NCI-H774 (cell line): Measurements from ENCODE around the gene TTLL12.

Source experiments
- DNase-seq: peaks from one replicate; lab custom pipeline; 2025; lab: John Stamatoyannopoulos, UW

Gene TTLL12

DNA sequence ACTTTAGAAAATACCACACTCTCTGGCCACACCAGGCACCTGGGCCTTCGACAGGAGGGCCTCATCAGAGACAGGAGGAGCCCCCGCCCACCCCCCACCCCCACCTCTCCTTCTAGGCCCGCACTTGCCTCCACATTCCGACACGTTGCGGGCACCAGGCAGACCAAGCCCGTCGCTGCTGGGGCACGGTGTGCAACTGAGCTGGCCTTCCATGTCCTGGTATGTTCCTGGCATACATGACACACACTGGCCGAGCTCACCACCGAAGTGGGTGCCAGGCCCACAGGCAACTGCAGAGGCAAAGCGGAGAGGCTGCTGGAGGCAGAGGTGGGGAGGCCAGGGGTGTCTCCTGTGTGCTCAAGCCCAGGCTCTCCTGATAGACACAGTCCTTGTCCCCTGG is 27.0 kb upstream of the TTLL12 start:
- no peak for DNase-seq

DNA sequence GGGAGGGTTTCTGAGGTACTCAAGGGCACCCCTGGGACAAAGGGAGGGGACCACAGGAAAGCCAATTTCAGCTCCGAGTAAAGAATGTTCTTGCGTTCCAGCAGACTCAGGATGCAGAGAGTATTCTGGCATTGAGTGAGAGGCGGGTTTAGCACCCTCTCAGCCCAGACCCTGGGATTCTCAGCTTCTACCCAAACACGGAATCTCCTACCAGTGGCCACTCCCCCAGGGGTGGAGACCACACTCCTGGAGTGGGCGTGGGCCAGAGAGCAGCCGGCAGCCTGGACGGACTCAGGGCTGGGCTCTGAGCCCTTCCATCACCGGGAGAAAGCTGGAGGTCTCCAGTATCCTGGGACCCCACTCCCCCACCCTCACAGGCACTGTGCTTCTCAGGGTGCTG is 26.1 kb upstream of the TTLL12 start:
- DNase-seq, result no peak

DNA sequence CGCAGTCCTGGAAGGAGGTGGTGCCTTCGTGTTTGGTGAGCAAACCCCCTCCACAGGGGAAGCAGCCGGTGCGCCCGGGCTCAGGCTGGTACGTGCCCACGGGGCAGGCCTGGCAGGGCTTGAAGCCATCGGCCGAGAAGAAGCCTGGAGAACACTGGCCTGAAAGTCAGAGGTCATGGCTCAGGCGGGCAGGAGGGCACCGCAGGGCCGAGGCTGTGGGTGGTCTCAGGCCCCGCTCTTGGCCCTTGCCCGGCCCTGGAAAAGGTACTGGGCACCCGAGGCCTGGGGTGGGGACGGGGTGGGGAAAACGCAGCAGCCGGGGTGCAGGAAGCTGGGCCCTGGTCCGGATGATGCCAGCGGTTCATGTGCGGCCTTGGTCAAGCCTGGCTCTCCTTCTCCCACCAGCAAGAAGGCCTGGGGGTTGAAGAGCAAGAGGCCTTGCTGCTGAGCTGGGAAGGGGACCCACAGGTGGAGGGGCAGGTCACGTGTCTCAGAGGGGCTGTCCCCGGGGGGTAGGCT is 25.6 kb upstream of the TTLL12 start:
- no peak for DNase-seq

DNA sequence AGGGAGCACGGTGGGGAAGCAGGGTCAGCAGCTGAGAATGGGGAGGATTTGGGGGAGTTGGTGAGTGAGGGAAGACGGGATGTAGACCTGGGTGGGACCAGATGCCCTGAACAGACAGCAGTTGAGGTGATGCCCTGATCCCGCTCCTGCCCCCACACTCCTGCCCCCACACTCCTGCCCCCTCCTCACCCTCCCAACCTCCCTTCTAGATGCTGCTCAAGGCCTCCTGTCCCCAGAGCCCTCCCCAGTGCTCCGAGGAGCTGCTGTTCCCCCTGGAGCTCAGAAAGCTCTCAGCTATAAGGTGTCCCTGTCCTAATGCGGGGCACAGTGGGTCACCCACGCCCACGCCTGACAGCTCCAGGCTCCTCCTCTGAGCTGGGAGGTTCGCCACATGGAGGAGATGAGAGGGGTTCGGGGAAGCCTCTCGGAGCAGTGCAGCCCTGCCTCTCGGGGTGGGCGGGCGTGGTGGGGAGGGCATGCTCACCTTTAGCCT is 25.1 kb upstream of the TTLL12 start:
- no peak for DNase-seq

DNA sequence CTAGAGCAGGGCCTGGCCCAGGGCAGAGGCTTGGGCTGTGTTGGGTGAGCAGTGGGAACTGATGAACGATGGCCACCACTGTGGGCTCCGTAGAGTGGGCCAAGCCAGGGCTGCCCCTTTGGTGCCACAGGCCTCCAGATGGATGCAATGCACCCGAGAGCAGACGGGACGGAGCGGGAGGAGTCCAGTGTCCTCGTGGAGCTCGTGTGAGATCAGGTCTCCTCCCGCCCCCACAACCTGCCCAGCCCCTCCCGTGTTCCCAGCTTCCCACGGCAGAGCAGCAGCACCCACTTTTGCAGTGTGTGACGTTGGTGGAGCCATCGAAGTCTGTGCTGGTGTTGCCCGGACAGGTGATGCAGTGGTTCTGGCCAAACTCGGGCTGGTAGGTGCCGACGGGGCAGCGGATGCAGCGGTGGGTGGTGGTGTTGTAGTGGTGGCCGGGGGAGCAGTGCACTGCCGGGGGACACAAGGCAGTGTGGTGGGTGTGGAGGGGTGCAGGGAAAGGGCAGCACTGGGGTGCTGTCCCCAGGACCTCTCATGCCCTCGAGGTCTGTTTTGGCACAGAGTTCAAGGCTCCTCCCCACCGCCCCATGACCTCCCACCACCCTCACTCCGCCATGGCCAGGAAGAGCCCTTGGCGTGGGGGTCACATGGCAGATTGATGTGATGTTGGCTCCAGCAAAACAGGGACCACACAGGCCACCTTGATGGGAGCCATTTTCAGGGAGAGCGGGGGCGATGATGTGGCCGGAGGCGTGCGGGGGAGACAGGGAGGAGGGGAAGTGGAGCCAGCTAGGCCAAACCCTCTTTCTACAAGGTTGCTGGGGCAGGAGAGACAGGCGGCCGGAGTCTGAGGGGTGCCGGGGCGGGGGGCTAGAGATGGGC is 23.9 kb upstream of the TTLL12 start:
- DNase-seq, result no peak

DNA sequence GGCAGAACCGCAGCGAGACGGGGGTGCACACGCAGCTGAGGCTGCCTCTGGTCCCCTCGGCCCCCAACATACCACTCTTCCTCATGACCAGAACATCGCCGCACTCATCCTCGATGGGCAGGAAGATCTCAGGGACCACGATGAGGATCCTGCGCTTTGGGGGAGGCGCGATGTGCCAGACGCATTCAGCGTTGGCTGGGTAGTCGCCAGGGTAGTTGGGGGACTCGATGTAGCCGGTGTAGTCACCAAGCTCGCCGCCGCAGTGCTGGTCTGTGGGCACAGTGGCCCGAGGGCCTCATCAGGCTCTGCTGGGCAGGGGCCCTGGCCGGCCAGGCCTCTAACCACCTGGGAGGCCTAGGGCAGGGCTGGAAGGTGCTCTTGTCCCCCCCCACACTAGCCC is 23.0 kb upstream of the TTLL12 start:
- no peak for DNase-seq

DNA sequence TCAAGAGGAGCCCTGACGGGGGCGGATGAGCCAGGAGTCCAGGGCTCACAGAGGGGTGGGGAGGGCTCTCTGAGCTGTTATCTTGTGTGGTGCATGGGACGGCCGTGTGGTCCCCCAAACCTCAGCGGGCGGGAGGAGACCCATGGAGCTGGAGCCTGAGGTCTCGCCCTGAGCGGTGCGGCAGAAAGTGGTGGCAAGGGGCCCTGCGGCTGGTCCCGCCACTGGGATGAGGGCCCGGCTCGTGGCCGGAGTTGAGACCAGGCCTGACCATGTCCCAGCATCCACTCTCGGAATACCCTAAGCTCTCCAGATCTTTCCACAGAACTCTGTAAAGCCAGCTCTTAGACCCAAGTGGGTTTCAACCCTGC is 22.6 kb upstream of the TTLL12 start:
- DNase-seq, result no peak

DNA sequence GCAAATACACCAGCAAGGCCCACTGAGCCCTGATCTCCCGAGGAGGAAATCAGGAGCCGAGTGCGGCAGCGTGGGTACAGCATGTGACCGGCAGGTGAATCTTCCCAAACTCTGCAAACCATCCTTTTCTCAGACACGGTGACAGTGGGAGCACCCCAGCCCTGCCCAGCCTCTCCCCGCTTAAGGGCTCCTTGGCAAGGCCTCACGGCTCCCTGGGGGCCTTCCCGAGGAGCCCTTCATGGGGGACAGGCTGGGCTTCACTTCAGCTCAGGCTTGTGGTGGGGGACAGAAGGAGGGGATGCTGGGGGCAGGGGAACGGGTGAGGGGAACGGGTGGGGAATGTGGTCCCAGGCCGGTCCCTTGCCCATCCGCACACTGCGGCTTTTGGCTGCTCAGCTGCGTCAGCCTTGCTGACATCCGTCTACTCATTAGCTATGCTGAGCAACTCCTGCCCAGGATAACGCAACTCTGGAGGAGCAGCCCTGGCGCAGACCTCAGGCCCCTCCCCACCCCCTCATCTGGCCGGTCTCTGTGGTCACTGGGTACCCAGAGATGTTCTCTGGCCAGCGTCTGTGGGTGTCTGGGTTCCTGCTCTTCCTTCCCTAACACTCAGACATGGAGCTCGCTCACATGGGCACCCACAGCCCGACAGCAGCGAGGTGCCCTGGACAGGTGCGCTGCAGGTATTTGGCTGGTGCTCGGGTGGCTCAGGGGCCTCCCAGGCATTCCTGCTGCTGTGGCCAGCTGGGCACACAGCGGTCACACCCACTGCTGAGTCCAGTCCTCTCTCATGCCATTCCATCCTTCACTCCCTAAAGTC is 22.0 kb upstream of the TTLL12 start:
- no peak for DNase-seq

DNA sequence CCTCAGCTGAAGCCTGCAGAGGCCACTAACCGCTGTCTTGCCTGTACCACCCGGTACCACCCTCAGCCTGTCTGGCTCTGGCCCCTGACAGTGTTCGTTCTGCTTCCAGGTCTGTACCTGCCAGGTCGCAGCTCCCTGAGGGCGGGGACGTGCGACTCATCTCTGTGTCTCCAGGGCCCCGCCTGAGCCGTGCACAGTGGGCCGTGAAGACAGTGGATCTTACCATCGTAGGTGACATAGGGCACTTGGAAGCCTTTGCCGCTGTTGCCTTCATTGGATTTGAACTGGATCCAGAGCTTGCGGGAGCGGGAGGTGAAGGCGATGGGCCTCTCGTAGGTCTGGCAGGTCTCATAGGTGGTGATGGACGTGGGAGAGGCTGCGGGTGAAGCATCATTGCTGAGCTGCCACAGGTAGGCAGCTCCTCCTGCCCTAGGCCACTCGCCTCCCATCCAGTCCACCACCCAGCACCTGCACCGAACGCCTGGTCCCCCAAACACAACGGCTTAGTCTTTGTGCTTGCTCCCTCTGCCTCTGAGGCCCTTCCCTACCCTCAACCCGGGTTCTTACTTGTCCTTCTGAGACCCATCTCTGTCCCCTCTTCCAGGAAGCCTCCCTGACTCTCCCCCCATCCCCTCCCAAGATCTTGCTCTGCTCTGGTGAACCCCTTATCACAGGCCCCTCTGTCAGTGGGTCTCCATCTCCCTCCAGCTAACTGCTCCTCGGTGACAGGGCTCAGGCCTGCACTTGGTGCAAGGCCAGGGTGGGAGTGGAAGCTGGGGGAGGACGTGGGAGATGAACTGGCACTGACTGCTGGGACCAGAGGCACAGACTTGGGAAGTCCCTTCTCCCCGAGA is 21.1 kb upstream of the TTLL12 start:
- no peak for DNase-seq

DNA sequence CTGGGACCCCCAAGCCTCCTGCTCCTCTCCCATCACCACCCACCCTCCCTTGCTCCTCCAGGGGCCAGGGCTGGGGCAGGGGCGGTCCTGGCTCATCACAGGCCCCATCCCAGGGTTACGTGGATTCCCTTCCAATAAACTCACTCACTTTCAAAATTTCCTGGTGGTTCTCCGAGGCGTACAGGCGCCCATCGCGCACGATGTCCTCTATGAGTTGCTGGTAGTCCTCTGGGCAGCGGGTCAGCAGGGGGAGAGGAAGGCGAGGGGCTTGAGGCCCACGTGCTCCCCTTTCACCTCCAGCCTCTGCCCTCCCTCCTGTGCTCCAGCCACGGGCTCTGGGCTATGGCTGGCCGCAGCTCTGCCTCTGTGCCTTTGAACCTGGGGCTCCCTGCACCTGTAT is 20.5 kb upstream of the TTLL12 start:
- DNase-seq, result no peak

DNA sequence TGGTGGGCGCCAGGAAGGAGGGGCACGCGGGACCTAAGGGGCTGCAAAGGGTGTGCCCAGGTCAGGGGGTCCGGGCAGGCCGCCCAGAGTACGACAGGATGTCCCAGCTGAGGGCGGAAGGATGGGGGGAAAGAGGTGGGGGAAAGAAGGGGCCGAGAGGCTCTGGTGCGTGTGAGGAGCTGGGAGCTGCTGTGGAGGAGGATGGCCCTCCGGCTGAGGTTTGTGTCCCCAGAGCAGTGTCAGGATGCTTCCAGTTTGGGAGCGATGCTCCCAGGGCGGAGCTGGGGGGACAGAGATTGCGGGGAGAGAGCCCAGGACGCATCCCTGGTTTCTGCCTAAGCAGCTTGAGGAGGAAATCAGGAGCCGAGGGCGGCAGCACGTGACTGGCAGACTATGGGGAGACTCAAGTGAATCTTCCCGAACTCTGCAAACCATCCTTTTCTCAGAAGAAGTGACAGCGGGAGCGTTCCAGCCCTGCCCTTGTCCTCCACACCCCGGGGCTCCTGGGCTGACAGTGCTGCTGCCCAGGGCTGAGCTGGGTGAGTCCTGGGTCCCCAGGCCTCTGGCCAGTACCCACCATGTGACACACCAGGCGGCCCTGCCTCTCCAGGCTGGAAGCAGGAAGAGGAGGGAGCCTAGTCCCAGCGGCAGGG is 19.7 kb upstream of the TTLL12 start:
- no peak for DNase-seq

DNA sequence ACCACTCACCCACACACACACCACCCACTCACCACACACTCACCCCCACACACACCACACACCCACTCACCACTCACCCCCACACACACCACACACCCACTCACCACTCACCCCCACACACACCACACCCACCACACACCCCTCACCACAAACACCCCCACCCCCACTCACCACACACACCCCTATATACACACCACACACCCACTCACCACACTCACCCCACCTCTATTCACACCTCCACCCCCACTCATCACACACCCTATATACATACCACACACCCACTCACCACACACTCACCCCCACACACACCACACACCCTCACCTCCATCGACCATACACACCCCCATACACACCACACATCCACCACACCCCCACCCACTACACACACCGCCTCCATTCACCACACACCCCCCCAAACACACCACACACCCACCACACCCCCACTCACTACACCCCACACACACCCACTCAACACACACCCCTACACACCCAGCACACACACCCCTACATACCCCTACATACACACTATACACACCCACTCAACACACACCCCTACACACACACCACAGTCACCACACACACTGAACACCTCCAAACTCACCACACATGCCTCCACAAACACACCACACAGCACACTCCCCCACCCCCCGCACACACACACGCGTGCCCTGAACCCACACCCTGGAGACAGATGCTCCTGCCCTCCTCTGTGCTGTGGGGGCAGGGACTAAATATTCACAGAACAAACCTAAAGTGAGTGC is 19.0 kb upstream of the TTLL12 start:
- no peak for DNase-seq

DNA sequence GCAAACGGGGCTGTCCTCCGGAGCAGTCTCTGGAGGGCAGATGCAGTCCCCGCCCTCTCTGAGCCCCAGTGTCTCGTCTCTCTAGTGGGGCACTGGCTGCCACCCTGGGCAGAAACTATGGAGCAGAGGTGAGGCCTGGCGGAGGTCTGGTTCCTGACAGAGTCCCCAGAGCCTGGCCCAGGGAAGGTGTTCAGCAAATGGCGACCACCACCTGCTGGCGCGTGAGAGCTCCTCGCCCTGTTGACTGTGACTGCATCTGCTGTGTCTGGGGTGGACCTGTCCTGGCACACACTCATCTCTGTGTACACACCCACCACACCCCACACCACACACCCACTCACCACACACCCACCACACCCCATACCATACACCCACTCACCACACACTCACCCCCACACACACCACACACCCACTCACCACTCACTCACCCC is 18.3 kb upstream of the TTLL12 start:
- DNase-seq, result no peak

DNA sequence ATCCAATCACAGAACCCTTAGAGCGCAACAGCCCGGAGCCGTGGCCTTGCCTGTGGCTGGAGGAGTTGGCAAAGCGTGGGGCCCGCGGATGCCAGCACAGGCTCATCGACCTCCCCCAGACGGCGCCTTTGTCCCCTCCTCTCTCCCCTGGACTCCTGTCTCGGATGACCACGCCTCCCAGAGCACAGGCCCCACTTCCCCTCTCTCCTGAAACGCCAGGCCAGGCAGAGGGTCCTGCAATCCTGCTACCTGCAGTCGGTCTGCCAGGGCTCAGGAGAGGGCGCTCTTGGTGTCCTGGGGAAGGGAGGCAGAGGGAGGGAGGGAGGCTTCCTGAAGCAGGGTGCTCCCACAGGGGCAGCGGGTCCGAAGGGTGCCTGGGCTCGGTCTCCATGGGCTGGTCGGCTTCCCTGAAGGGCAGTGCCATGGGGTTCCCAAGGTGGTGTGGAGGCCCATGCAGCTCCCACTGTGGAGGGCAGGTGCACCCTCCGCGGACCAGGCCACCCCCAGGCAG is 16.6 kb upstream of the TTLL12 start:
- no peak for DNase-seq

DNA sequence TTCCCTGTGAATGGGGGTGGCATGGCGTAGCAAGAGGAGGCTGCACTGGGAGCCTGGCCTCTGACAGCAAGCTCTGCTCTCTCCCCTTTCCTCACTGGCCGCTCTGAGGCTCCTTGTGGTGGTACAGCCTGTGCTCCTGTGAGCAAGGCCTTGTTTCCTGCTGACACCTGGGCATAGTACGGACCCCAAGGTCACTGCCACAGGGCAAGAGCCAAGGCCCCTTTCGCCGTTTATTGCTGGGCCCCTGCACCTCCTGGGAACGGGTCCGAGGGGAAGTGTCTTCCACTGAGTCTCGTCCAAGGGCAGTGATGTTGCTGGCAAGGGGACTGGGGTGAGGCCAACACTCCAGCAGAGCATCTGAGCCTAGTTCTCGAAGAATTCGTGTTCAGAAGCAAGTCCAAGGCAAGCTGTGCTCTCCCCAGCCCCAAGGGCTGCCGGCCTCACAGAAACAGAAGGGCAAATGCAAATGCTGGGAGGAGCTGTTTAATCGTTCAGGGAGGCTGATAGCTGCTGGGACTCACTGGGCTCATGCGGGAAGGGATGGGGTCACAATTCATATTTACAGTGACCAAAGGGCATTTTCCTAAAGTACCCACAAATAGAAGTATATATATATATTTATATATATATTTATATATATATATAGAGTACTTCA is 15.9 kb upstream of the TTLL12 start:
- no peak for DNase-seq

DNA sequence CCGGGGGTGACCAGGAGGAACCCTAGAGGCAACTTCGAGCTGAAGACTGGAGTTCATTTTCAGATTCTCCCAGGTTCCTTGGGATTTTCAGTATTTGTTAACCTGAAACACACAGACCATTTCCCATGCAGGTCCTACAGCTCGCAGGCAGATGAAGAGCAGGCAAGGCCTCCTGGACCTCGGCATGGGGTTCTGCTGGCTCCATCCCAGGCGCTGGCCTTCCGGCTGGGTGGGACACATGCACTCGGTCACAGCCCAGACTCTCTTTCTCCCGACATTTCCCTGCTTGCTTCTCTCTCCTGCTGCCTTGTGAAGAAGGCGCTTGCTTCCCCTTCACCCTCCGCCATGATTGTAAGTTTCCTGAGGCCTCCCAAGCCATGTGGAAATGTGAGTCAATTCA is 15.4 kb upstream of the TTLL12 start:
- no peak for DNase-seq

DNA sequence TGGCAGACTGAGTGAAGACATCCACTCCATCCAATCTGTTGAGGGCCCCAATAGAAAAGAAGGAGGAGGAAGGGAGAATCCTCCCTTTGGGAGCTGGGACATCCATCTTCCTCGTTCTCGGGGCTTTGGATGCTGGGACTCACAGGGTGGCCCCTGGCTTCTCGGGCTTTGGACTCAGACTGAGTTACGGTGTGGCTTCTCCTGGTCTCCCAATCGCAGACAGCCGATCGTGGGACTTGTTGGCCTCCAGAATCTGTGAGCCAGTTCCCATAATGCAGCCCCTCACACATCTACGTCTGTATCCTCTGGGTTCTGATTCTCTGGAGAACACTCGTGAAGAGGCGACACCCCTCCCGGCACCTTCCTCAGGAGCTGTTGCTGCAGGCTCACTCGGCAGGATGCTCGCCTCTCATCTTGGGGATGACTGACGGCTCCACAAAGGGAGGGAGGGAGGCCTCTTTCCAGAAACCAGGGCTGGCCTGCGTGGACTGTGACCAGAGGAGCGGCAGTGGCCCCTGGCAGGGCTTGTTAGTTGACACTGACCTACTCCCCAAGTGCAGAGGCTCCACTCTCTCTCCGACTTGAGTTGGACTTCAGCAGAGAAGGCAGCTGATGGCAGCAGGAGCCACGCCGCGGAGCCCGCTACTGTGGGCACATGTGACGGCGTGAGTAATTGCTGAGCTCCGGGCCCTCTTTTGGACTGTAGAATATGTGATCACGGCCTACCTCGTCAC is 14.7 kb upstream of the TTLL12 start:
- no peak for DNase-seq

DNA sequence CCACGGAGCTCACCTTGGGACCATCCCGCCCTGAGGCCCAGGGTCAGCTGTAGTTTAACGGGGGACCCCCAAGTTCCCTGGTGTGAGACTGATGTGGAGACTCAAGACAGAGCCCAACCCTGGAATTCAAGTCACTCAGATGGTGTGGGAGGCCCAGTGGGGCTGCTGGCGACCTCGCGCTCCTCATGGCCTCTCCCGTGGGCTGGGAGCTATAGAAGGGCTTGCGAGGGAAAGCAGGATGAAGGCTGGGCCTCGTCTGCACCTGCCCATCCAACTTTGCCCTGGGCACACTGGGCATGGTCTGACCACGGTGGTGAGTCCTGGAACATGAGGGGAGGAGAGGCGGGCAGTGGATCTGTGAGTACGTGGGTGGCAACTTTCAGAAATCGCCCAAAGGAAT is 13.6 kb upstream of the TTLL12 start:
- no peak for DNase-seq

DNA sequence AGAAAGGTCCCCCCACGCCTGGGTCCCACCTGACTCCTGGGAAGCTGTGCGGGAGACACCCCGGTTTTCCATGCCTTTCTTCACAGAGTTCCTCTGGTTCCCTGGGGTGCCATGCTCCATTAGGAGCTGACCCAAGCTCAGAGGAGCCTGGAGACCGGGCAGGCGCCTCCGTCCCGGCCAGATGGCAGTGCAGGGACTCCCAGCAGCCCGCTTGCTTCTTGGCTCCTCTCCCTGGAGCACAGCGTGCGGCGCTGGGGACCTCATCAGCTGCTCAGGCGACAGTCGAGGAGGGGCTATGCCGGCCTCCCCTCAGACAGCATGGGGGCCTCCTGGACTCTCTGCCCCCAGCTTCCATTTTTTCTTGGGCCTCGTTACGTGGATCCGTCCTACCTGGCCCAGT is 13.1 kb upstream of the TTLL12 start:
- DNase-seq, result no peak
